HUDEP-2 (cell line): ENCODE measurements around the gene PLCB3.

Source experiments
- DNase-seq, 76 experiments: peaks; one replicate each; lab custom pipeline; 2025; ENCODE audit not compliant: unreplicated experiment in 76 of 76; lab: John Stamatoyannopoulos, UW

The PLCB3 gene

DNA sequence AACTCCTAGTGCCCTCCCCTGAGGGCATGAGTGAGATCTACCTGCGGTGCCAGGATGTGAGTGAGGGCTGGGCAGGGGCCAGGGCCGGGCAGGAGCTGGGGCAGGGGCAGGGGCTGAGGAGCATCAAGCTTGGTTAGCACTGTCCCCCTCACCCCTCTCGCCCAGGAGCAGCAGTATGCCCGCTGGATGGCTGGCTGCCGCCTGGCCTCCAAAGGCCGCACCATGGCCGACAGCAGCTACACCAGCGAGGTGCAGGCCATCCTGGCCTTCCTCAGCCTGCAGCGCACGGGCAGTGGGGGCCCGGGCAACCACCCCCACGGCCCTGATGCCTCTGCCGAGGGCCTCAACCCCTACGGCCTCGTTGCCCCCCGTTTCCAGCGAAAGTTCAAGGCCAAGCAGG is 31.1 kb upstream of the PLCB3 start:
- DNase-seq: no peak

DNA sequence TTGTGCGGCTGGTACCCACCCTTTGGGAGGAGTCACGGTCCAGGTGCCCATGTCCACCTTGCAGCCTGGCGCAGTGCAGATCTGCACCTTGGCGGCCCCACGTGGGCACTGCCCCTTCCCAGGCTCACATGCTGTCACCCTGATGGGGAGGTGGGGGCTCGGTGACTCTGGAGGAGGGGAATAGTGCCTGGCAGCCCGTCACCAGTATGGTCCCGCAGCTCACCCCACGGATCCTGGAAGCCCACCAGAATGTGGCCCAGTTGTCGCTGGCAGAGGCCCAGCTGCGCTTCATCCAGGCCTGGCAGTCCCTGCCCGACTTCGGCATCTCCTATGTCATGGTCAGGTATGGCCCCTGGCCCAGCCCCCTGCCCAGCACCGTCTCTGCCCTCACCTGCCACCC is 30.5 kb upstream of the PLCB3 start:
- DNase-seq: no peak

DNA sequence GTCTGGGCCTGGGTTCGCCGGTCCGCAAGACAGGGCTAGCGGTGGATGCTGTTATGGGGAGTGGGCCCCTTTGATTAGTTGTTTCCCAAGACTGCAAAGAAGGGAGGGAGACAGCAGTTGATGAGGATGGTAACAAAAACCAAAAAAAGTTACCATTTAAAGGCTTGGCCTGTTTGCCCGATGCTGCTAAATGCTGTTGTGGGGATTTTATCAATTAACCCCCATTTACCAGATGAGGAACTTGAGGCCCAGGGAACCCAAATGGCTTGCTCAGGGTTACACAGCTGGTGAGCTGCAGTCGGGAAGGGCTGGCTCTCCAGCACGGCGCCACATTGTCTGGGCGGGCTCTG is 28.7 kb upstream of the PLCB3 start:
- no peak for DNase-seq

DNA sequence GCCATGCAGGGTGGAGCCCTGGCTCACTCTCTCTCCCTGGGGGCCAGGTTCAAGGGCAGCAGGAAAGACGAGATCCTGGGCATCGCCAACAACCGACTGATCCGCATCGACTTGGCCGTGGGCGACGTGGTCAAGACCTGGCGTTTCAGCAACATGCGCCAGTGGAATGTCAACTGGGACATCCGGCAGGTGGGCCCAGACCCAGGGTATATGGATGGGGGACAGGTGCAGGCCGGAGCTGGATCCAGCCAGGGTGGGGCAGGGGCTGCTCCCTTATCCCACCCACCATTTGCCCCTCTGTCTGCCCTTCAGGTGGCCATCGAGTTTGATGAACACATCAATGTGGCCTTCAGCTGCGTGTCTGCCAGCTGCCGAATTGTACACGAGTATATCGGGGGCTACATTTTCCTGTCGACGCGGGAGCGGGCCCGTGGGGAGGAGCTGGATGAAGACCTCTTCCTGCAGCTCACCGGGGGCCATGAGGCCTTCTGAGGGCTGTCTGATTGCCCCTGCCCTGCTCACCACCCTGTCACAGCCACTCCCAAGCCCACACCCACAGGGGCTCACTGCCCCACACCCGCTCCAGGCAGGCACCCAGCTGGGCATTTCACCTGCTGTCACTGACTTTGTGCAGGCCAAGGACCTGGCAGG is 28.2 kb upstream of the PLCB3 start:
- DNase-seq: no peak

DNA sequence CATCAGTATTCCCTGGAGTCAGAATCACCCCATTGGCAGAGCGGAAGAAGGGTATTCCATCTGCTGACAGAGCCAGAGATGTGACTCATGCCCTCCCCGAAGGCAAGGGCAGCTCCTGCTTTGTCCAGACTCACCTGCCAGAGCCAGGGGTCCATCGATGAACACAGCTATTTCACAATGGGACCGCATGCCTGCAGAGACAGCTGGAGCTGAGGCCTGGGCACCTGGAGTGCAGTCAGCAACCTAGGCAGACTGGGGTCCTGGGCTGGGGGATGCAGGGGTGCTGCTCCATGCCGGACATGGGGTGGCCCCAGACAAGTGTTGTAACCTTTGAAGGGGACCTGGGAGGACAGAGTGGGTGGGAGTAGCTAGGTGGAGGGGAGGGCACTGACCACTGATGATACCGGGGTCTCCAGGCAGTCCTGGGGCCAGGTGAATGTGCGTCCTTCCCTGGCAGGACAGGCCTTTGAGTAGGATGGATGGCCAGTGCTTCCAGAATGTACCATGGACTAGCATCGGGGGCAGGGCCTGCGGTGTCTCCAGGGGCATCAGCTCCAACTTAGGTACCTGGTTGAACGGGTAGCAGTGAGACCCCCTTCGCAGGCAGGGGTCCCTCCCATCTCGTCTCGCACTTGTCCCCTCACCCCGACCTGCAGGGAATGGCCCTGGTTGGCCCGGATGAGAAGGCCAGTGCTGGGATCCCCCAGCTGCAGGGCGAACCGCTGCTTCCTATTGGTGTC is 27.0 kb upstream of the PLCB3 start:
- no peak for DNase-seq

DNA sequence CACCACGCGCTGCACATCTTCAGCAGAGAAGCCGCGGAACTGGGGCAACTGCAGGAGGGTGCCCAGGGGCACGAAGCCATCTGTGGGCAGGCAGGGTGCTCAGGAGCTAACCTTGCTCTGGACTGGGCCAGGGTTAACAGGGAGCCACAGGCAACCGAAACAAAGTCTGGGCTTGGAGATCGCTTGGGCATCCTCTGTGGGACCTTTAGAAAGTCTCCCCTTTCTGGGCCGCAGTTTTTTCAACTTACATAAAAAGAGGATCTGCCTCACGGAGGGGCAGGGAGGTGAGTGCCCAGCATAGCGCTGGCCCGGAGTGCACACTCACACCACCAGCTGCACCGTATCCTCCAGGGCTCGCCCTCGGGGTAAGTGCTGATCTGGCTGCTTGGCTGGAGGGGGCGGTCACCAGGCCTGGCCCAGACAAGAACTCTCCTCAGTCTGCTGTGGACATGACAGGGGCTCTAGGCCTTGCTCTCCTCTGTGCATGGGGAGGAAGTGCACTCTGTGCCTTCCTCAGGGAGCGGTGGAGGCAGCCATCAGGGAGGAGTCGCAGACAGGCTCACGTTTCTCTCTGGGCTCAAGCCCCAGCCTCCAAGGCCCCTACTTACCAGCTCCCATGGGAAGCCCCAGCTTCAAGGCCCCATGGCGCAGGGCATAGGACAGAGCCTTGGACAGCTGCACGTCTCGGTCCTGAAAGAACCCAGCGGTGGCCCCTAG is 26.3 kb upstream of the PLCB3 start:
- no peak for DNase-seq

DNA sequence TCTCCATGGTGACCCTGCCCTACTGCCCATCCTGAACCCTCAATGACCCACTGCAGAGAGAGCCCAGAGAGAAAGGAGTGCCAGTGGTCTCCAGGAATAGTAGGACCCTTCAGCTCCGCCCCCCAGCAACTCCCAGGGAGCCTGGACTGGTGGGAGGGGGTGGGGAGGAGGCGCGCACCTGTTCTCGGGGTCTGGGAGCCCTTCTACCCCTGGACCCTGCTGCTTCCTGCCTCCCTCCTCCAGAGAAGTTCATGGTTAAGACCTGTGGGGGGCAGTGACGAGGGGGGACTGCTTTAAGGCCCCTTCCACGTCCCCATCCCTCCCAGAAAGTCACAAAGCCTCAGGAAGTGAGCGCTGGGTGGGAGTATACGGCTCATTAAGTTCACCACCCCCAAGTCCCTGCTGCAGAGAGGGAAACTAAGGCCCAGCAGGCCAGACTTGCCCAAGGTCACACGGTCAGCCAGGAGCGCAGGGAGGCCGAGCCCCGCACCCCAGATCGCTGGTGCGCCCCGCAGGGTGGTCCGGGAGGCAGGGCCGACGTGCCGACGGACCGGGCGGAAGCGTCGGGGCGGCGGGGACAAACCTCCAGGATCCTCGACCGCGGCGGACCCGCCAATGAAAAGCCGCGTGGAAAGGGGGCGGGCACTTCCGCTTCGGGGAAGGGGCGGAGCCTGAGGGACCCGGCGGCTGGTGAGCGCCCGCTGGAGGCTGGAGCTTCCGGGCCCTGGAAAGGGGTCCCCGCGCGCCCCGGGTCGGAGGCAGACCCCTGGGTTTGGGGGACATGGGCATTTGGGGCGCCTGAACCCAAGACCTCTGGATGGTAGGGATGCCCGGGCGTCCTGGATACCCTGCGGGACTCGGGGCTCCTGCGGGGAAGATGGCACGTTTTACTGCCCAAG is 25.5 kb upstream of the PLCB3 start, which contains the start of the genes NUDT22 and TRPT1:
Gene NUDT22, plus strand, starts transcription at position 667 of the 899 bp plus-strand sequence. CDS start 379 bp downstream, outside the sequence.
Gene TRPT1, minus strand, starts transcription at position 579 of the 899 bp plus-strand sequence. Its CDS starts 326 bp downstream, at position 253.
- peak in 71 of 76 experiments; percentile 42 to 92 (median 78) for DNase-seq

DNA sequence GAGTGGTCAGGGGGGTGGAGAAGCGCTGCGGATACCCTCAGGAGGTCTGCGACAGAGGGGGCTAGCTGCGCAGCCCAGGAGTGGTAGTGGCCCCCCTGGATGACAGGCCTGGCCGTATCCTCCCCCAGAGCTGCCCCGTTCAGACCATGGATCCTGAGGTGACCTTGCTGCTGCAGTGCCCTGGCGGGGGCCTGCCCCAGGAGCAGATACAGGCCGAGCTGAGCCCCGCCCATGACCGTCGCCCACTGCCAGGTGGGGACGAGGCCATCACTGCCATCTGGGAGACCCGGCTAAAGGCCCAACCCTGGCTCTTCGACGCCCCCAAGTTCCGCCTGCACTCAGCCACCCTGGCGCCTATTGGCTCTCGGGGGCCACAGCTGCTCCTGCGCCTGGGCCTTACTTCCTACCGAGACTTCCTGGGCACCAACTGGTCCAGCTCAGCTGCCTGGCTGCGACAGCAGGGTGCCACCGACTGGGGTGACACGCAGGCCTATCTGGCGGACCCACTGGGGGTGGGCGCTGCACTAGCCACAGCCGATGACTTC is 24.8 kb upstream of the PLCB3 start:
- peak in 57 of 76 experiments; percentile 11 to 67 (median 50) for DNase-seq

DNA sequence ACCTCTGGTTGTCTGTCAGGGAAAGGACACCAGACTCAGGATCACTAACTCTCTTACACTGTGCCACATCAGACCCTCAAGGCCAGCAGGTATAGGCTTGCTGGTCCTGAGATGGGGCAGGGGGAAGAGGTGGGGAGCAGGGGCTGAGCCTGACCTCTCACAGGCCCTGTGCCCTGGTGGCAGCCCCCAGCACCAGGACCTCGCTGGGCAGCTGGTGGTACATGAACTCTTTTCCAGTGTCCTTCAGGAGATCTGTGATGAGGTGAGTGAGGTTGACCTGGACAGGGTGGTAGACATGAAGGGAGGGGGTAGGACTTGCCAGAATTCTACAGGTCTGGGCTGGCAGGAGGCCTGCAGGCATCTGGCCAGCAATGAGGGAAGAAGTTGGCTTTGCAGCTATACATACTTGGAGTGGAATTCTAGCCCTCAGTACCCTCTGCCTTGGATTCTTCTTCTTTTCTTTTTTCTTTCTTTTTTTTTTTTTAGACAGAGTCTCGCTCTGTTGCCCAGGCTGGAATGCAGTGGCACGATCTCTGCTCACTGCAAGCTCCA is 23.8 kb upstream of the PLCB3 start:
- peak in 1 of 76 experiments; percentile 31 for DNase-seq

DNA sequence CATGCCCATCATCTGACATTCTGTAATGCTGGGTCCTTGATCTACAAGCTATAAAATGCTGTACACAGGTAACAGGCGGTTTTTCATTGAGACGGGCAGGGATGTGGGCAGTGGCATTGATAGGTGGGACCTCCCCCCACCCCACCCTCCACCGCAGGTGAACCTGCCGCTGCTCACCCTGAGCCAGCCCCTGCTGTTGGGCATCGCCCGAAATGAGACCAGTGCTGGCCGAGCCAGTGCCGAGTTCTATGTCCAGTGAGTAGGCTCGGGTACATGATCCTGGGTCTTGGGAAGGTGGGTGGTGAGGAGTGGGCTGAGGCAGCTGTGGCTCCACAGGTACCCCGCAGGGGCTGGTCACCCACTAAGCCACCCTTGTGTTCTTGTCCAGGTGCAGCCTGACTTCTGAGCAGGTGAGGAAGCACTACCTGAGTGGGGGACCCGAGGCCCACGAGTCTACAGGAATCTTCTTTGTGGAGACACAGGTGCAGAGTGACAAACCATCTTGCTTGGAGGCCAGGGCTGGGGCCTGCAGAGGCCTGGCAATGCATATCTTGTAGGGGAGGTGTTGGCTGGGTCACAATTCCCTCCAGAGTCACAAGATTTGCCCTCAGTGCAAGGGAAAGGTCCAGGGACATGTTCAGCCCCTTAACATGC is 22.1 kb upstream of the PLCB3 start:
- no peak for DNase-seq

DNA sequence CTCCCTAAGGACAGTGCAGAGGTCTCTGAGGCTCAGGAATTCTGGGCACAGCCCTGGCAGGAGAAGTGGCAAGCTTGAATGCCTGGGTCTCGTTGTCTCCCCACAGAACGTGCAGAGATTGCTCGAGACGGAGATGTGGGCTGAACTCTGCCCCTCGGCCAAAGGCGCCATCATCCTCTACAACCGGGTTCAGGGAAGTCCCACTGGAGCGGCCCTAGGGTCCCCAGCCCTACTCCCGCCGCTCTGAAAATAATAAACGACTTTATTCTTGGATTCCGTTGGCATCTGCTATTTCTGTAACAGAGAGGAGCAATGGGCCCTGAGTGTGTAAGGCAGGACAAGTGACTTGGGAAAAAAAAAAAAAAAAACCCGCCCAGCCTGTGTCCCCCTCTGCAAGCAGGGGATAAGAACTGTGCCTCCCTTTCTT is 21.6 kb upstream of the PLCB3 start:
- no peak for DNase-seq

DNA sequence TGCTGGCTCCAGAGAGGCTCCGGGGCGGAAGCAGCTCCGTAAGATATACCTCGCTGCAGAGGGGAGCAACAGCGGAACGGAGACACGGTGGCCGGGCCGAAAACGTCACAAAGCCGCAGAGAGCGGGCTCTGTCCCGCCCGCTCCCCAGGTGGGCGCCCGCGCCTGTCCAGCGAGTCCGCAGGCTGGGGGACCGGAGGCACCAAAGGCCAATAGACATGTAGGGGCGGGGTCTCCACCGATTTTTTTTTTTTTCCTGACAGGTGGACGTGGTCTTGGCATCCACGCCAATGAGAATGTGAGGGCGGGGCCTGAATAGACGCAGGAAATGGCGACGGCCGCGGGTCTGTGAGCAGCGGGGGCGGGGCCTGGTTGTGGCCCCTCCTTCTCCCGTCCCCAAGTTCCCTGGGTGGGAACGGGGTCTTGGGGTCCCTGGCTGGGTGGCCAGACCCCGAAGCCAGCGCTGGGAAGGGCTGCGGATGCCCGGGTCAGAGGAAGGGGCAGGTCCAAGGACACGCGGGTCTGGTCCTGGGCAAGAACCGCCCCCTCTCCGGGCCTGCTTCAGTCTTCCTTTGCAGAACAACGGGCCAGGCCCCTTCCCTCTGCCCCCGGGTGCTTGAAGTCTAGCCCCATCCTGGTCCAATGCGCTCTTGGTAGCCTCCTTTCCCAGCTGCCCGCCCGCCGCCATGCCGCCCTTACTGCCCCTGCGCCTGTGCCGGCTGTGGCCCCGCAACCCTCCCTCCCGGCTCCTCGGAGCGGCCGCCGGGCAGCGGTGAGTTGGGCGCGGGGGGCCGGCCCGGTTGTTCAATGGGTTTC is 21.0 kb upstream of the PLCB3 start, which contains the start of gene DNAJC4:
Gene DNAJC4, plus strand, starts transcription at position 378 of the 814 bp plus-strand sequence. Its CDS starts 307 bp downstream, at position 685.
- peak in 69 of 76 experiments; percentile 43 to 90 (median 80) for DNase-seq

DNA sequence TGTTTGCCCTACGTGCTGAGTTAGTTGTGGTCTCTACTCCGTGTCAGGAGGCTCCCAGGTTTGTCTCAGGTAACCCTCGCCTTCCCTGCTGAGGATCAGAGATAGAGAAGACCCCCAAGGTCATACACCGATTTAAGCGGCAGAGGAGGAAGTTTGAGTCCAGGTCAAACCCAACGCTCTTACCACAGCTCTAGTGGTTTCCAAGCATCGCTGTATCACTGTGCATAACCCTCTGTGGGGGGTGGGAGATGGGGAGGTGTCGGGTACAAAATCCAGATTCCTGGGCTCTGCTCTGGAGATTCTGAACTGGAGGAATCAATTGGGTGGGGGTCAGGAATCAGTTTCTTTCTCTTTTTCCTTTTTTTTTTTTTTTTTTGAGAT is 20.4 kb upstream of the PLCB3 start:
- no peak for DNase-seq

DNA sequence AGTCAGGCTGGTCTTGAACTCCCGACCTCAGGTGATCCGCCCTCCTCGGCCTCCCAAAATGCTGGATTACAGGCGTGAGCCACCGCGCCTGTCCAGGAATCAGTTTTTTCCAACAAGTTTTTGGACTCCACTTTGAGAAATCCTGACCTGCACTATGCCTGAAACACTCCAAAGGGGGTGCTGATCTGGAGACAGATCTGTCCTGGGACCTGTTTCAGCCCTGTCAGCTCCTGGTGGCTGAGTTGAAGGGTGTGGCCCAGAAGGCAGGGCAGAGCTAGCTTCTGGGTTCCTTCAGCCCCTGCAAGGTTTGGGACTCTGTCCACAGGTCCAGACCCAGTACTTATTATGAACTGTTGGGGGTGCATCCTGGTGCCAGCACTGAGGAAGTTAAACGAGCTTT is 19.8 kb upstream of the PLCB3 start:
- peak in 14 of 76 experiments; percentile 8 to 40 (median 23) for DNase-seq

DNA sequence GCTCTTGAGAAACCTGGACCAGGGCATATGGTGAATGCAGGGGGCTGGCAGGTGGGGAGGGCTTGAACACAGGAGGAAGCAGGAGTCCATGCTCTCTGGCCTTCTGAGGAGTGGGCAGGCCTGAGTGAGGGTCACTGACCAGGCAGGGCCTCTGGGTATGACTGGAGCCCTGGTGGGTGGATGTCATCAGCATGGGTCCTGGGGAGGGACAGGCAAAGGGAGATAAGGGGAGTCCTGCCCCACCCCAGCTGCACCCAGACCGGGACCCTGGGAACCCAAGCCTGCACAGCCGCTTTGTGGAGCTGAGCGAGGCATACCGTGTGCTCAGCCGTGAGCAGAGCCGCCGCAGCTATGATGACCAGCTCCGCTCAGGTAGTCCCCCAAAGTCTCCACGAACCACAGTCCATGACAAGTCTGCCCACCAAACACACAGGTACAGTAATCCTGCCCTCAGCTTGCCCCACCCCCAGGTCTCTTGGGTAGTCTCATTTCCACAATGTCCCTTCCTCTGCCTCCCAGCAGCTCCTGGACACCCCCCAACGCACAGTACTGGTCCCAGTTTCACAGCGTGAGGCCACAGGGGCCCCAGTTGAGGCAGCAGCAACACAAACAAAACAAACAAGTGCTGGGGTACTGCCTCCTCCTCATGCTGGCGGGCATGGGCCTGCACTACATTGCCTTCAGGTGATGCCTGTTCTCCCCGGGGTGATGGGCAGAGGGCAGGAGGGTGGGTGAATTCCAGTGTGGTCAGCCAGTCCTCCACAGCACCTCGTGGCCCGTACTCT is 19.0 kb upstream of the PLCB3 start:
- peak in 1 of 76 experiments; percentile 21 for DNase-seq

DNA sequence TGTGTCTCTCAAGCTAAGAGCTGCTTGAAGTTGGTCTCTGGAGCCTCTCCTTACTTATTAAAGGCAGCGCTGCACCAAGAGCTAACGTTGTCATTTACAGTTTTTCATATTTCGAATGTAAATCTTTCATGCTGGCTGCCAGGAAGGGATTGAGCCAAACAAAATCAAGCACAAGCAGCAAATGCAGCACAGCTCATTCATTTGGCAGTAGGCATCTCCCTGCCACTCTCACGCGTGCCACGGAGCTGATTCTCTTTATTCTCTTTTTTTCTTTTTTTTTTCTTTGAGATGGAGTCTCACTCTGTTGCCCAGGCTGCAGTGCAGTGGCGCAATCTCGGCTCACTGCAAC is 18.4 kb upstream of the PLCB3 start:
- DNase-seq: no peak

DNA sequence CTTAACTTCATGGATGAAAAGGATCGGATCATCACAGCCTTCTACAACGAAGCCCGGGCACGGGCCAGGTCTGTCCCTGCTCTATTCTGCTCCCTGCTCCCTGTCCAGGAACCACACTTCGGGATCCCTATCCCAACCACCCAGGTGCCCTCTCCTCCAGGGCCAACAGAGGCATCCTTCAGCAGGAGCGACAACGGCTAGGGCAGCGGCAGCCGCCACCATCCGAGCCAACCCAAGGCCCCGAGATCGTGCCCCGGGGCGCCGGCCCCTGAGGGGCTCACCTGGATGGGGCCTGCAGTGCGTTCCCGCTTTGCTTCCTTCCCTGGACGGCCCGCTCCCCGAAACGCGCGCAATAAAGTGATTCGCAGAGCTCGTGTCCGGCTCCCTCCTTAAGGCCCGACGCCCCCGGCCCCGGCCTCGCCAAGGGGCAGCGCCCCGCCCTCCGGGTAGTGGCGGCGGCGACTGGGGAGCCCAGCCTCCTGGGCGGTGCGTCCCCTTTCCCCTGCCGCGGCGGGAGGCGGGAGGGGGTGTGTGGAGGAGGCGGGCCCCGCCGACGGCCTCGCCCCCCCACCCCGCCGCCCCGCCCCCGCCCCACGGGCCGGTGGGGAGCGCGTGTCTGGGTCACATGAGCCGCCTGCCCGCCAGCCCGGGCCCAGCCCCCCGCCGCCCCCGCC is 17.3 kb upstream of the PLCB3 start, which contains the start of gene VEGFB:
Gene VEGFB, plus strand, starts transcription at position 672 of the 674 bp plus-strand sequence. CDS start 250 bp downstream, outside the sequence.
- DNase-seq: peak in 24 of 76 experiments; percentile 6 to 49 (median 30)
